GM11168 (cell line): ENCODE results near the gene CDSN.
"Not testable (repeated sequence)": the region's sequence is repeated elsewhere in the genome, so short reads cannot be mapped to it uniquely, and the experiment has no call there.

ENCODE experiments used
- in situ Hi-C: fragments of 300-500 bp; cut with MboI; formaldehyde crosslinking; loops from one replicate; pipeline ENCODE4 v1.12.0; 2022; ENCODE audit warnings: low sequenced_read_pairs; ENCODE audit not compliant: unreplicated experiment

Gene CDSN

DNA sequence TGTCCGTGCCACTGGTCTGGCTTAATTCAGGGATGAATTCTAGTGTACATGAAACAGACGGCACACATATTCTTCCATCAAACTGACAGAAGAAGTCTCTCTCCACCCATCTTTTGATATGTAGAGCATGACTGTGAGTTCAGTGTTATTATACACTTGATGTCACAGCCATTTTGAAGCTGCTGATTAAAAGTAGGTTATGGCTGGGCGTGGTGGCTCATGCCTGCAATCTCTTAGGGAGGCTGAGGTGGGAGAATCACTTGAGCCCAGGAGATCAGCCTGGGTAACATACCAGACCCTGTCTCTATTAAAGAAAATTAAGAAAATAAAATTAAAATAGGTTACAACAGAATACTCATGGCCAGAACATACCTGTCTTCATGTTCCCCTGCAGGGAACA is 28.6 kb downstream of the CDSN start:
- in situ Hi-C loops: no loop called here

DNA sequence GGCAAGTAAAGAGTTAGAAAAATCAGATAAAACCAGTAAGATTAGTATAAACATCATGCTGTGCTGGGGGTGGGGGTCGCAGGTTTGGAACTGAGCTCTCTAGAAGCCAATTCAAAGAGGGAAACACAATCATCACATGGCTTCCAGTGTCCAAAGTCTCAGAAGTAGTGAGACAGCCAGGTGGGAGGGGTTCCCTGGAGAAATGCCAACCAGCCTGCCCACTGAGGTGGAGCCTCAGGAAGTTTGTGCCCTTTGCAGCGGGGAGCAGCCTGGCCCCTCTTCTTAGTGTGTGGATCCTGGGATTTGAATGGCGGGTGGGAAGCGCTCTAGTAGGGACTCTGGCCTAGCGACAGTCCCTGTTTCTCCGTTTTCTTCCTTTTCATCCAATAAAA is 29.3 kb downstream of the CDSN start:
- in situ Hi-C loops: no loop called here

DNA sequence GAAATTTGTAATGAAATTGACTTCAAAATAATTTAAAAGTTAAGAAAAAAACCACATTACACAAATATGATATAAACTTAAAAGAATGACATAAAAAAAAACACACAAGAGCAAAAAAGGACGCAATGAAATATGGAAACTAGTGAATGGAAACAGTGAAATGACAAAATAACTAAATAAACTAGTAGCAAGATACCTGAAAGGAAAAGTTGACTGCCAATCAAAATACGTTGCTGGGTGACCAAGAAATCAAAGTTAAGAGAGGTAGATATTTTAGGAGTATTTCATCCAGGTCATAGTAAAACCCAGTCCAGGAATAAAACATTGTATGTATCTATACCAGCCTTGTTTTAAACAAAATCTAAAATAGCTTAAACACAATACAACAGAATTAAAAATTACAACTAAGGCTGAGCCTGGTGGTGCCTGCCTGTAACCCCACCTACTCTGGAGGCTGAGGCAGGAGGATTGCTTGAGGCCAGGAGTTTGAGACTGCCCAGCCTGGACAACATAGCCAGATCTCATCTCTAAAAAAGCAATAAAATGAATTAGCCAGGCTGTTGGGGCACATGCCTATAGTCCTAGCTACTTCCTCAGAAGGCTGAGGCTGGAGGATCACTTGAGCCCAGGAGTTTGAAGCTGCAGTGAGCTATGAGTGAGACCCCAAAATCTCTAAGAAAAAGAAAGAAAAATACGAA is 29.8 kb downstream of the CDSN start:
- in situ Hi-C loops: no loop called here

DNA sequence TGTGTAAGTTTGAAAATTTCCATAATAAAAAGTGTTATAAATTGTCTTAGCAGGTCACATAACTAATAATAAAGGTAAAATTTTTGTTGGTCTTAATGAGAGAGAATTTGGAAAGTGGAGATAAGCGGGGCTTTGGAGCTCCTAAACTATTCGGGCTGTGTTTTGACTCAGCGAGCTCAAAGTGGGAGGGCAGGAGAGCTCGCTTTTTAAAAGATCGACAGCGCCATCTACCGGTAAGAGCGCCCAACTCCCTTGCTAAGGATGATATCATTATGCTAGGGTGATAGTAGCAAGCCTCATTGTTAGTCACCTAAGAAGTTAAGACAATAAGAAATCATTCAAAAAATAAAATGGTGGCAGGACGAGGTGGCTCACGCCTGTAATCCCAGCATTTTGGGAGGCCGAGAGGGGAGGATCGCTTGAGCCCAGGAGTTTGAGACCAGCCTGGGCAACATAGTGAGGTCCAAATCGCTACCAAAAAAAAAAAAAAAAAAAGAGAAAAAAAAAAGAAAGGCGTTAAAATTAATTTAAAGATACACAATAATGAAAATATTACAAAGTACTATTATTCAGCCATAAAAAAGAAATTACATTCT is 32.7 kb downstream of the CDSN start:
- in situ Hi-C loops: loop anchor here (5.0 kb wide), 1 partner anchor 265 kb away; no protein-coding TSS in a partner anchor

DNA sequence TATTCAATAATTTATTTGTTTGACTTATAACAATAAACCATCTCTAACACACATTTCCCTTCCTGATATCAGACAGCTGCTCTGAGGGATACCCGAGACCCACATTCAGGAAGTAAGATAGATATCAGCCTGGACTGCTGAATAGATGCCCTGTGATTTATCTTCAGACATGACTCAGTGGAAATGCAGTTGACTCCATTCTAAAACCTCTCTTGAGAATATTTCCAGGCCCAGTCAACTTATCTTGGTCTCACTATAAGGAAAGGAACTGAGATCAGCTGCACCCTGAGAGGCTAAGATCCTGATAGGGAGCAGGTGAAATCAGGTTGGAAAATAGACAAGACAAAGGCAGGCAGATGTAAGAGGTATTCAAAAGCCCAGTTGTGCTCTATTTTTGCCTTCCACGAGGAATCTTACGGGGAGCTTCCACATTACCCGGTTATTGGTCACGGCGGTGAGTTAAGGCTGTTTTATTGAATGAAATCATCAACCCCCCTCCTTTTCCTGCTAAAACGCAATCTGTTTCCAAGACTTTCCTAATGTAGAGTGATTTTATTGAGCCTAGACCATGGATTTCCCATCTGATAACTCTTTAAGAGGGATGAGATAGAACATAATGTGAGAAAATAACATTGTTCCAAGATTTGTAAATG is 33.3 kb downstream of the CDSN start:
- in situ Hi-C loops: loop anchor here (5.0 kb wide), 1 partner anchor 265 kb away; no protein-coding TSS in a partner anchor

DNA sequence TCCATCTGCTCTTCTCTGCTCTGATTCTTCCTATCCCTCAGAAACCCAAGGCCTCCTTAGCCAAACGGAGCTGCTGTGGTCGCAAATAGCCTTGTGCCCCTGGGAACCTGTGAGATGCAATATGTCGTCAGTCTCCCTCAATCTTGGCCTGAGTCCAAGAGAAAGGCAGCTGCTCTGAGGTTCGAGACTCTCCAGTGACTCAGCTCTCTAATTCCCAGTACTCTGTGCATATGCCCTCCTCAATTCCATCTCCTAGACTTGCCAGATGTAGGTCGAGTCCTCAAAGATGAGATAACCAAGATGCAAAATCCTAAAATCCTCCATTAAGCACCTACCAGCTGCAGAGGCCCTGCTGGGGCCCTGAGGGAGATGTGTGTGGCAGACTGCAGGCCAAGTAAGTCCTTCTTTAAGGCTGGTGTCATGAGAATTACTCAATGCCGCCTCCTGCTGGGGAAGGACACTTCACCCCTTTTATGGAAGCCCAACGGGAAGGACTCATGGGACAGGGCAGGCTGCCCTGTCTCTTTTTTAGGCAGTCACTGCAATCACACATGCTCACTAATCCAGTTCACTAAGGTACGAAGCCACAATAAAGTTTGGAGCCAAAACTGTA is 36.4 kb downstream of the CDSN start:
- in situ Hi-C loops: no loop called here

DNA sequence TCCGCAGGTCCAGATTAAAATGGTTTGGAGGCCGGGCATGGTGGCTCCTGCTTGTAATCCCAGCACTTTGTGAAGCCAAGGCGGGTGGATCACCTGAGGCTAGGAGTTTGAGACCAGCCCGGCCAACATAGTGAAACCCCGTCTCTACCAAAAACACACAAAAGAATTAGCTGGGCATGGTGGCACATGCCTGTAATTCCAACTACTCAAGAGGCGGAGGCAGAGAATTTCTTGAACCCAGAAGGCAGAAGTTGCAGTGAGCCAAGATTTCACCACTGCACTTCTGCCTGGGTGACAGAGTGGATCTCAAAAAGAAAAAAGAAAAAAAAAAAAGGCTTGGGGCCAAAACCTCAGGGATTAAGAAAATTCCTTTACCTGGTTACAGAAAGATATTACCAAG is 38.4 kb downstream of the CDSN start:
- in situ Hi-C loops: no loop called here

DNA sequence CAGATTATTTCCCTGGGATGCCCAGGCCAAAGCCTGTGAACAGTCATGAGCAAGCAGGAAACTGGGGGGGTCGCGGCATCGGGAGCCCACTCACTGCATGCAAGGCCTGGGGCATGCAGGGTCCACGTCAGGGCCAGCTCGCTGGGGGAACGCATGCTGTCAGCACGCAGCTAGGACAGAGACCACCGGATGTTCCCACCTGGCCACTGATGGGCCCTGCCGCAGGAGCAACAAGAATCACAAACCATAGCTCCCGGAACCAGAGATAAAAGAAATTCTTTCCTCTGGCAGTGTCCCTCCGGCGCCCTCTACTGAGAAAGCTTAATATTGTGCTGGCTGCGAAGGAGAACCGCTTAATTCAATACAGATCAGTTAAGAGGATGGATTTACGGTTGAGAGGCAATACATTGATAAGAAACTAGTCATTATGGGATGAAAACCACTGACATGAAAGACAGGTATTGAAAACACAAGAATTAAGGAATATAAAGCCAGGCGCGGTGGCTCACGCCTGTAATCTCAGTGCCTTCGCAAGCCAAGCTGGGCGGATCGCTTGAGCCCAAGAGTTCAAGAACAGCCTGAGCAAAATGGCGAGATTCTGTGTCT is 40.5 kb downstream of the CDSN start:
- in situ Hi-C loops: loop anchor here (10.0 kb wide), 1 partner anchor 165 kb away; the partner anchor contains the start of gene VARS2

DNA sequence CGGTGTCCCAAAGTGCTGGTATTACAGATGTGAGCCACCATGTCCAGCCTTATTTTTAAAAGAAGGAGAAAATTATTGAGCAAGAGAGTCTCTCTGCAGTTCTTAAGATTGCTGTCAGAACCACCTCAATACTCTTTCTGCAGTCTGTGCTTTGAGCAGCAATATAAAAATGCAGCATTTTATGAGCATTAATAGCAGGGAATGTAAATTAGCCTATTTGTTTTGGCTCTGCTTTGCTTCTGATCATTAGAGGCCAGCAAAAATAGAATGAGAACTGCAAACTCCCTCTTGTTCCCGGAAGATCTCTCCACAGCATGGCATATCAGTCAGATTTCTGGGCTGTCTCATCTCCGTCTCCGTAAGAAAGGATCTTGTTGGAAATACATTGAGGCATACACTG is 43.6 kb downstream of the CDSN start:
- in situ Hi-C loops: loop anchor here (10.0 kb wide), 1 partner anchor 162 kb away; the partner anchor contains the start of gene VARS2

DNA sequence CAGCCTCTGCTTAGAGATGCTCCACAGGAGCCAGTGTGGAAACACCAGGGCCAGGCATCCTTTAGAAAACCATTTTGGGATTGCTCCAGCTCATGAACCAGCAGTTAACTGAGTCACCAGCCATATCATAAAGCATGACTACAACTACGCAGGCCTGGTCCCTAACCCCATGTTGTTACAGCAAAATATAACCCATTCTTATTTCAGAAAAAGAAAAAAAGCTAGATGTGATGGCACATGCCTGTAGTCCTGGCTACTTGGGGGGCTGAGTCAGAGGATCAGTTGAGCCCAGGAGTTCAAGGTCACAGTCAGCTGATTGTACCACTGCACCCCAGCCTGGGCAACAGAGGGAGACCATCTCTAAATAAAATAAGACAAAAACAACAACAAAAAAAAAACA is 44.7 kb downstream of the CDSN start:
- in situ Hi-C loops: loop anchor here (10.0 kb wide), 1 partner anchor 161 kb away; the partner anchor contains the start of gene VARS2

DNA sequence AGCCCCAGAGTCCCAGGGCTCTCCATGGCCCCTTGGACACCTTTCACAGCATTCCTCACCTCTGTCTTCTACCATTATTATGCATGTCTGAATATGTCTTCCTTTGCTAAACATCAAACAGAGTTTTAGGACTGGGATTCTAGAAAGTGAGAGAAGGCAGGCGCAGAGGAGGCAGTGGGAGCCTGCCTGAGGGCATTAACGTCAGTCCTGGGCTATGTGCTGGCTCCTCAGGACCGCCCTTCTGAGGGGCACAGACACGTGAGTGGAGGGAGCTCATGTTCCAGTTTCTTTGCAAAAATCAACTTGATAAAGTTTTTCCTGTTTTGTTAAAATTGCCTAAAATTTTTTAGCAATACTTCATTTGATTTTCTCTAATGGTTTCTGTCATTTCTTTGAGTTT is 45.8 kb downstream of the CDSN start:
- in situ Hi-C loops: loop anchor here (10.0 kb wide), 1 partner anchor 160 kb away; the partner anchor contains the start of gene VARS2

DNA sequence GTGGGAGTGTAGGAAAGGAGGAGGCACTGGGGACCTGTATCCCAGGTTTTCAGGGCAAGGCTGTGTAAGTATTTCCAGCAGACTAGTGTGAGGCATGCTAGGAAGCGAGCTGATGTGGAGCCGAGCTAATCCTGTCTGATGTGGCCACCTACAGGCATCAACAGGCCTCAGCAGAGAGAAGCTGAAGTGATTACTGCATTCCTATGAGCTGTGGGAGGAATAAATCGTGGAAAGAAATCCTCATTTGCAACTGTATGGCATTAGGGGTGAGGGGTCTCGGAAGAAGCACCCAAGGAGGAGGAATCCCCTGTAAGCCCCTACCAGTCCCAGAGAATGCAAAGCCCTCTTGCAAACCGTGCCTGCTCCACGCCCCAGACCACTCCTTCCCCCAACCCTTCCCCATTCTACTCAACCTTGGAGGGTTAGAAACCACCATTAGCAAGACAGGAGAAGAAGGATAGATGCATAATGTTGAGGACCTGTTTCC is 49.5 kb downstream of the CDSN start:
- in situ Hi-C loops: loop anchor here (10.0 kb wide), 1 partner anchor 156 kb away; the partner anchor contains the start of gene VARS2

DNA sequence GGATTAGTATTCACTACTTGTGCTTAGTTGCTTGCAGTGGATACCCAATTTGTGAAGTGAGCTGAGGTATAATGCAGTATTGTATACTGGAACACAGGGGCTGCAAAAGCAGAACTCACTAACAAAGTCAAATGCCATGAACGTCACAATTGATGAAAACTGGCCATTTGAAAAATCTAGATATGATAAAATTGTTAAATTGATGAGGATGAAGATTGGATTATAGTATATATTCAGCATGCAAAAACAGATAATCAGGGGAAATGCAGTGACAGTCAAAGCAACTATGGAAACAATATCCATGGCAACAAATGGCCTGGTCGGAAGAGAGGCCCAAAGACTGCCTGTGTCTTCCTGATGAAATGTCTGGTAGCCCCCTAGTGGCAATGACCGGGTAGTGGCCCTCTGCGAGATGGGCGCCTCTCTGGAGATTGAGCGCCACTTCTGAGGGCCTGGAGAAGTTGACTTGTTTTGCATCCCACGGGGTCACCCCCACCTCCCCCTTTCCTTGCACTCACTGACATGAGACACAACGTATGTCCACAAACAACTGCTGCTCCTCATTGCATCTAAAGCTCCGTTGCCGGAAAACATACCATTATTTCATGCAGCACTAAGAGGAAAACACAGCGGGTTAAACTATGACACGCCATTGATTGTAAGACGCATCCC is 51.4 kb downstream of the CDSN start:
- in situ Hi-C loops: no loop called here

DNA sequence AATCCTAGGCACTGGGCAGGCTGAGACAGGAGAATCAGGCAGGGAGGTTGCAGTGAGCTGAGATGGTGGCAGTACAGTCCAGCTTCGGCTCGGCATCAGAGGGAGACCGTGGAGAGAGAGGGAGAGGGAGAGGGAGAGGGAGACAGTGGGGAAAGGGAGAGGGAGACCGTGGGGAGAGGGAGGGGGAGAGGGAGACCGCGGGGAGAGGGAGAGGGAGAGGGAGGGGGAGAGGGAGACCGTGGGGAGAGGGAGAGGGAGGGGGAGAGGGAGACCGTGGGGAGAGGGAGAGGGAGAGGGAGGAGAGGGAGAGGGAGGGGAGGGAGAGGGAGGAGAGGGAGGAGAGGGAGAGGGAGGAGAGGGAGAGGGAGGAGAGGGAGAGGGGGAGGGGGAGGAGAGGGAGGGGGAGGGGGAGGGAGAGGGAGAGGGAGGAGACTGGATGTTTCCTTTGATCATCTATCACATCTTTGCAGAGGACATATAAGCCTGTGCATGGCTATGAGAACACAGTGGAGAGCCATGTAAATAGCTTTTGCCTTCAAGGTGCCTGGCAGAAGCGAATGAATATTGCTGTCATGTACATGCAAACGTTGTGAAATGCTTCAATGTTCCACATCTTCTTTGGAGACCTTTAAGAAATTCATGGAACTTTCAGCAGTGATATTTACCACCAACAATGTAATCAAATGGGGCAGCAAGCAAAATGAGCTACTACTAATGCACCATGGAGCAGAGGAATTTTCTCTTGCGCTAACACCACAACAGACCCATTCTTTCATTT is 52.2 kb downstream of the CDSN start:
- in situ Hi-C loops: not testable (repeated sequence)

DNA sequence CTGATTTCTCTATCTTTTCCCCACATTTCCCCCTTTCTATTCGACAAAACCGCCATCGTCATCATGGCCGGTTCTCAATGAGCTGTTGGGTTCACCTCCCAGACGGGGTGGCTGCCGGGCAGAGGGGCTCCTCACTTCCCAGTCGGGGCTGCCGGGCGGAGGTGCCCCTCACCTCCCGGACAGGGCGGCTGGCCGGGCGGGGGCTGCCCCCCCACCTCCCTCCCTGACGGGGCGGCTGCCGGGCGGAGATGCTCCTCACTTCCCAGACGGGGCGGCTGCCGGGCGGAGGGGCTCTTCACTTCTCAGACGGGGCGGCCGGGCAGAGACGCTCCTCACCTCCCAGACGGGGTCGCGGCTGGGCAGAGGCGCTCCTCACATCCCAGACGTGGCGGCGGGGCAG is 53.2 kb downstream of the CDSN start:
- in situ Hi-C loops: not testable (repeated sequence)

DNA sequence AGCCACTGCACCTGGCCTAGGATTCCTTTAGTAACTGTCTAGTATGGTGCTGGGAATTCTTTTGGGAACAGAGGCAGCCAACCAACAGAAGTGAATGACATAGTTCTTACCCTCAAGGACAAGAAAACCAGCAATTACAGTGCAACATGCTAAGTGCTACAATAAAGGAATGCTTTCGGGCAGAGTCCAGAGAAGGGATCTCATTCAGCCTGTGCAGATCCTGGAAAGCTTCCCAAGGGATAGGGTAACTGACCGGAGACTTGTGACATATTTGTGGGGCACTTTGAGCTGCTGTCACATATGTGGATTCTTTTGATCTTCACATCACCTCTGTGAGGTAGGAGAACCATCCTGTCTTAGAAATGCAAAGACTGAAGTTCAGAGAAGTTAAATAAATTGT is 54.7 kb downstream of the CDSN start:
- in situ Hi-C loops: no loop called here
